GM12878 (cell line): ENCODE data around the gene ITPR2. TPM values are rescaled to one million over a fixed set of nuclear protein-coding genes. Genes with fewer than 3 reads are reported as not detected.

ENCODE experiments used
- ATAC-seq: fragments of 200-7000 bp; cut with Tn5 transposase; 3 replicates; pipeline ENCODE4 v1.9.1; 2020; ENCODE audit warnings: mild to moderate bottlenecking, moderate library complexity
- BruUV-seq: library from RNA; stranded (reverse); fragments of 400-500 nt; replicated peaks from 2 replicates; lab custom pipeline; 2021; lab: Mats Ljungman, UMichigan
- CTCF ChIA-PET: fragments of 300-600 bp; sonication (Branson Sonifier 250); formaldehyde crosslinking; extraction: SDS; loops from one replicate; lab custom pipeline; 2021; ENCODE audit warnings: inconsistent platforms; lab: Yijun Ruan, JAX
- POLR2A ChIA-PET: fragments of 350-600 bp; formaldehyde crosslinking; extraction: SDS; loops from one replicate; lab custom pipeline; 2021; ENCODE audit warnings: inconsistent platforms; lab: Charles Lee
- RAD21 ChIA-PET: fragments of 300-600 bp; sonication (Branson Sonifier 250); formaldehyde crosslinking; loops from one replicate; lab custom pipeline; 2023; ENCODE audit warnings: antibody characterized with exemption; ENCODE audit not compliant: unreplicated experiment; lab: Charles Lee
- SMC1A ChIA-PET: fragments of 300-600 bp; sonication (Branson Sonifier 250); formaldehyde crosslinking; loops from one replicate; lab custom pipeline; 2023; ENCODE audit not compliant: unreplicated experiment, uncharacterized antibody; lab: Charles Lee
- DNase-seq: peaks from one replicate; pipeline ENCODE4 v3.0.0-alpha.2; 2011; ENCODE audit warnings: low read depth, low spot score
- FAIRE-seq: peaks from 3 replicates; lab custom pipeline; 2011; peaks lifted over from hg19 to GRCh38; lab: Jason Lieb, UNC
- H2AFZ ChIP-seq: 2 replicates; pipeline ENCODE4 v1.6.0; 2011; ENCODE audit warnings: low read depth, low read length, control low read depth; ENCODE audit not compliant: control insufficient read depth
- H3K27ac ChIP-seq: 2 replicates; pipeline ENCODE4 v1.5.1; 2011; ENCODE audit warnings: control low read depth; ENCODE audit not compliant: control insufficient read depth, insufficient read depth
- H3K27me3 ChIP-seq, 2 experiments: replicated peaks in 1 of 2; 2 replicates each; pipeline versions ENCODE4 v1.6.0 to v1.6.1; 2011; ENCODE audit warnings: low read length in 1 of 2; ENCODE audit not compliant: control insufficient read depth in 2 of 2, insufficient read depth in 2 of 2
- H3K36me3 ChIP-seq, 2 experiments: 2 replicates each; pipeline ENCODE4 v1.5.1; 2011; ENCODE audit warnings: low read length in 1 of 2; ENCODE audit not compliant: control insufficient read depth in 2 of 2, insufficient read depth in 2 of 2
- H3K4me1 ChIP-seq: 2 replicates; pipeline ENCODE4 v1.6.1; 2011; ENCODE audit warnings: mild to moderate bottlenecking, low read length, moderate library complexity, mixed read lengths; ENCODE audit not compliant: control insufficient read depth, insufficient read depth
- H3K4me2 ChIP-seq: 2 replicates; pipeline ENCODE4 v1.6.0; 2011; ENCODE audit warnings: control low read depth; ENCODE audit not compliant: control insufficient read depth, insufficient read depth
- H3K4me3 ChIP-seq: fragments of 200-600 bp; sonication (generic); 2 replicates; pipeline ENCODE4 v1.5.1; 2016
- H3K79me2 ChIP-seq: 2 replicates; pipeline ENCODE4 v1.6.0; 2011; ENCODE audit warnings: low read length; ENCODE audit not compliant: control insufficient read depth, insufficient read depth
- H3K9ac ChIP-seq: 2 replicates; pipeline ENCODE4 v1.8.0; 2011; ENCODE audit warnings: low read length, control low read depth, mixed read lengths; ENCODE audit not compliant: control insufficient read depth, insufficient read depth
- H3K9me3 ChIP-seq: replicated peaks from 3 replicates; pipeline ENCODE4 v1.5.1; 2011; ENCODE audit warnings: mild to moderate bottlenecking, low read length; ENCODE audit not compliant: control insufficient read depth, insufficient read depth
- H4K20me1 ChIP-seq: 2 replicates; pipeline ENCODE4 v1.6.0; 2011; ENCODE audit not compliant: control insufficient read depth, insufficient read depth
- BCL11A ChIP-seq: IDR thresholded peaks from 2 replicates; pipeline ENCODE4 v1.6.1; 2011; ENCODE audit warnings: low read depth, low read length
- BHLHE40 ChIP-seq, 2 experiments: fragments of 450-650 bp in 1 of 2; IDR thresholded peaks; 2 replicates each; pipeline ENCODE4 v1.6.1; 2011 to 2017; ENCODE audit warnings: low read depth in 2 of 2, borderline replicate concordance in 1 of 2, improper control_type of control experiment in 1 of 2, low read length in 1 of 2, mild to moderate bottlenecking in 1 of 2
- CREB1 ChIP-seq: IDR thresholded peaks from 2 replicates; pipeline ENCODE4 v1.6.1; 2012; ENCODE audit warnings: low read depth, mild to moderate bottlenecking, inconsistent platforms
- E2F8 ChIP-seq: fragments of 450-650 bp; IDR thresholded peaks from 2 replicates; pipeline ENCODE4 v1.6.1; 2018; ENCODE audit warnings: mild to moderate bottlenecking, low read depth, moderate library complexity; ENCODE audit not compliant: partially characterized antibody
- EP300 ChIP-seq, 2 experiments: fragments of 150-350 bp in 1 of 2; IDR thresholded peaks; 2 replicates each; pipeline ENCODE4 v1.6.1; 2011 to 2012; ENCODE audit warnings: low read depth in 2 of 2, low read length in 2 of 2, borderline replicate concordance in 1 of 2, improper control_type of control experiment in 1 of 2, inconsistent platforms in 1 of 2; ENCODE audit not compliant: control insufficient read depth in 1 of 2
- NR2C2 ChIP-seq: IDR thresholded peaks from 2 replicates; pipeline ENCODE4 v1.6.1; 2011; ENCODE audit warnings: borderline replicate concordance, low read depth; ENCODE audit not compliant: control insufficient read depth, insufficient read length
- PAX5 ChIP-seq: IDR thresholded peaks from 2 replicates; pipeline ENCODE4 v1.6.1; 2011; ENCODE audit warnings: low read depth, low read length, borderline replicate concordance
- PML ChIP-seq: IDR thresholded peaks from 2 replicates; pipeline ENCODE4 v1.6.1; 2012; ENCODE audit warnings: low read length, inconsistent platforms
- POLR2AphosphoS2 ChIP-seq: IDR thresholded peaks from 2 replicates; pipeline ENCODE4 v1.6.1; 2011; ENCODE audit warnings: low read depth, mild to moderate bottlenecking, low read length, improper control_type of control experiment, moderate library complexity
- RB1 ChIP-seq: fragments of 450-650 bp; formaldehyde crosslinking; IDR thresholded peaks from 2 replicates; pipeline ENCODE4 v1.6.1; 2017; ENCODE audit warnings: mild to moderate bottlenecking, borderline replicate concordance
- USF2 ChIP-seq: IDR thresholded peaks from 2 replicates; pipeline ENCODE4 v1.6.1; 2011; ENCODE audit warnings: low read depth, low read length, improper control_type of control experiment, borderline replicate concordance
- ZNF592 ChIP-seq: fragments of 450-650 bp; IDR thresholded peaks from 2 replicates; pipeline ENCODE4 v1.6.1; 2017; ENCODE audit warnings: mild to moderate bottlenecking, moderate library complexity
- WGBS: methylation state at CpG from one replicate; pipeline ENCODE4 v1.1.6; 2016; ENCODE audit warnings: low lambda C conversion rate; ENCODE audit not compliant: insufficient replicate concordance, insufficient coverage; ENCODE audit errors: missing lambda C conversion rate; 5-methylcytosine and 5-hydroxymethylcytosine counted together
- in situ Hi-C: fragments of 300-500 bp; cut with MboI; formaldehyde crosslinking; loops from 9 replicates; pipeline ENCODE4 v1.14.3; 2018; ENCODE audit warnings: mixed read lengths
- intact Hi-C: fragments of 100-400 bp; cut with micrococcal nuclease; formaldehyde crosslinking; loops from one replicate; pipeline ENCODE4 v1.14.2; 2022; ENCODE audit not compliant: unreplicated experiment
- polyA plus RNA-seq, 11 experiments: library from polyadenylated mRNA; depleted of rRNA in 4 of 11; unstranded in 6 of 11; stranded (reverse) in 5 of 11; fragments of >200 nt; fragmentation: Nextera tagmentation in 4 of 11; fragmentation: Illumina TruSeq in 1 of 11; extraction: Ambion mirVana in 4 of 11; extraction: Trizol in 1 of 11; gene quantifications; 1 replicate in 1 of 11; 2 replicates in 10 of 11; pipeline versions ENCODE4 v1.2.1 to v1.2.3, GENCODE V29; 2011 to 2016; ENCODE audit warnings: inconsistent platforms in 2 of 11, missing spikeins in 2 of 11, low read depth in 1 of 11
- total RNA-seq, 4 experiments: library from RNA; depleted of rRNA in 3 of 4; stranded (reverse); fragments of >200 nt in 3 of 4; fragmentation: Illumina TruSeq in 1 of 4; extraction: Trizol in 1 of 4; gene quantifications; 2 replicates each; pipeline versions ENCODE4 v1.2.1 to v1.2.3, GENCODE V29; 2013 to 2021

The ITPR2 gene
- total and polyA plus RNA-seq, 10 of the 15 experiments (the other 5 are each of a cell fraction or from before 2014, with no cell fraction given): 7.5 to 76.2 (median 47.1) TPM

- in situ Hi-C loops: no loop called here
- TF ChIP-seq BHLHE40 (IDR thresholded peaks at IDR 0.05; ENCODE audit: borderline replicate concordance in 1 of 2, low read depth in 2 of 2, low read length in 1 of 2) (no peak), PML (no peak), USF2 (no peak), EP300 (IDR thresholded peaks at IDR 0.05; ENCODE audit: borderline replicate concordance in 1 of 2, control insufficient read depth in 1 of 2, low read depth in 2 of 2, low read length in 2 of 2) (no peak), RB1 (no peak), BCL11A (no peak), POLR2AphosphoS2 (no peak), NR2C2 (no peak), CREB1 (no peak), ZNF592 (no peak), E2F8 (no peak), PAX5 (no peak)
- ATAC-seq: peak; percentile 54
- no peak overlapping the region for H3K4me3 ChIP-seq
- ChIA-PET CTCF (interaction anchor here (1.3 kb wide), 2 partner anchors 312 to 454 kb away, joined by 3 read pairs; no protein-coding TSS in a partner anchor), SMC1A (interaction anchor here (0.7 to 1.3 kb wide), 2 partner anchors 9 to 78 kb away, joined by 3 to 4 read pairs; no protein-coding TSS in a partner anchor), RAD21 (interaction anchor here (0.6 kb wide), 2 partner anchors 129 to 273 kb away, joined by 3 read pairs; no protein-coding TSS in a partner anchor), POLR2A (interaction anchor here (0.6 kb wide), 1 partner anchor 44 kb away, joined by 8 read pairs; no protein-coding TSS in a partner anchor)
- H3K9me3 ChIP-seq: no peaks in the 10 kb centered on the region
- H3K4me2 ChIP-seq: peak overlapping the region; percentile 34; the same call in 1 of the 2 replicates
- intact Hi-C loops: no loop called here
- WGBS: 95% methylated on average over 1 of the region's 1 CpG
- no peaks in the 10 kb centered on the region for H3K27me3 ChIP-seq
- H2AFZ ChIP-seq: no peak overlapping the region
- H3K9ac ChIP-seq: no peak overlapping the region
- no peak for DNase-seq
- H3K4me1 ChIP-seq: peaks cover 11% of the 10 kb centered on the region
- no TSS peak for BruUV-seq
- no peaks in the 10 kb centered on the region for H4K20me1 ChIP-seq
- no peaks in the 10 kb centered on the region for H3K79me2 ChIP-seq
- H3K36me3 ChIP-seq: peaks cover 3 to 20% of the 10 kb centered on the region in 2 experiments
- no peak for FAIRE-seq
- no peak overlapping the region for H3K27ac ChIP-seq
These were observed 259.6 kb downstream of the ITPR2 start for GRCh38 chr12:26573225-26573909.
